Panc1 (cell line): ENCODE results near the gene ZNF486.

ENCODE experiments used
- CTCF ChIP-seq: fragments of 450-650 bp; IDR thresholded peaks from 2 replicates; pipeline ENCODE4 v1.5.1; 2017; ENCODE audit warnings: mild to moderate bottlenecking
- POLR2AphosphoS5 ChIP-seq: IDR thresholded peaks from 2 replicates; pipeline ENCODE4 v1.6.1; 2012; ENCODE audit warnings: mild to moderate bottlenecking, low read depth, low read length, moderate library complexity
- SIN3A ChIP-seq: IDR thresholded peaks from 2 replicates; pipeline ENCODE4 v1.6.1; 2012; ENCODE audit warnings: low read depth, mild to moderate bottlenecking, low read length, moderate library complexity, borderline replicate concordance; ENCODE audit not compliant: insufficient read depth
- TCF7L2 ChIP-seq: IDR thresholded peaks from 2 replicates; pipeline ENCODE4 v1.6.1; 2011; ENCODE audit warnings: mild to moderate bottlenecking, low read depth, low read length, inconsistent platforms
- TF ChIP-seq, protein P1 (sequence below), 2 experiments: IDR thresholded peaks; 2 replicates each; pipeline ENCODE4 v1.6.1; 2011 to 2012; ENCODE audit warnings: low read depth in 2 of 2, control low read depth in 1 of 2, low read length in 1 of 2, mild to moderate bottlenecking in 1 of 2, moderate library complexity in 1 of 2; ENCODE audit not compliant: insufficient read depth in 1 of 2

DNA sequence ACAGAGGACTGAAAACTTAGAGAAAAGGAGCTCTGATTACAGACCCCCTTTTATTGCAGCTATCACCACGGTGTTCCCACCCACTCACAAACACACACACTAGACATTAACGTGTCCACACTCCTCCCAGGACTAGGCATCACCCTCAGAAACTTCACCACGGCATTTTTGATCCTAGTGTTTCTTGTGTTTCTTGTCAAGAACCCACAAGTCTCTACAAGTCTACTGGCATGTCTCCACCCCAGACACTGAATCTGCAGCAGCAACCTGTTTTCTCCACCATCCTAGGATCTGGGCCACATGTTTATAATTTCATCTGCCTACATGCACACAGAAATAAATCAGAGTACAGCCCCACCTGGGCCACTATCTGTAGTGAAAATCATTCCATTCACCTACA lies 4.3 kb downstream of the ZNF486 start:
- no peak for TF ChIP-seq CTCF
- TF ChIP-seq, protein P1, sequence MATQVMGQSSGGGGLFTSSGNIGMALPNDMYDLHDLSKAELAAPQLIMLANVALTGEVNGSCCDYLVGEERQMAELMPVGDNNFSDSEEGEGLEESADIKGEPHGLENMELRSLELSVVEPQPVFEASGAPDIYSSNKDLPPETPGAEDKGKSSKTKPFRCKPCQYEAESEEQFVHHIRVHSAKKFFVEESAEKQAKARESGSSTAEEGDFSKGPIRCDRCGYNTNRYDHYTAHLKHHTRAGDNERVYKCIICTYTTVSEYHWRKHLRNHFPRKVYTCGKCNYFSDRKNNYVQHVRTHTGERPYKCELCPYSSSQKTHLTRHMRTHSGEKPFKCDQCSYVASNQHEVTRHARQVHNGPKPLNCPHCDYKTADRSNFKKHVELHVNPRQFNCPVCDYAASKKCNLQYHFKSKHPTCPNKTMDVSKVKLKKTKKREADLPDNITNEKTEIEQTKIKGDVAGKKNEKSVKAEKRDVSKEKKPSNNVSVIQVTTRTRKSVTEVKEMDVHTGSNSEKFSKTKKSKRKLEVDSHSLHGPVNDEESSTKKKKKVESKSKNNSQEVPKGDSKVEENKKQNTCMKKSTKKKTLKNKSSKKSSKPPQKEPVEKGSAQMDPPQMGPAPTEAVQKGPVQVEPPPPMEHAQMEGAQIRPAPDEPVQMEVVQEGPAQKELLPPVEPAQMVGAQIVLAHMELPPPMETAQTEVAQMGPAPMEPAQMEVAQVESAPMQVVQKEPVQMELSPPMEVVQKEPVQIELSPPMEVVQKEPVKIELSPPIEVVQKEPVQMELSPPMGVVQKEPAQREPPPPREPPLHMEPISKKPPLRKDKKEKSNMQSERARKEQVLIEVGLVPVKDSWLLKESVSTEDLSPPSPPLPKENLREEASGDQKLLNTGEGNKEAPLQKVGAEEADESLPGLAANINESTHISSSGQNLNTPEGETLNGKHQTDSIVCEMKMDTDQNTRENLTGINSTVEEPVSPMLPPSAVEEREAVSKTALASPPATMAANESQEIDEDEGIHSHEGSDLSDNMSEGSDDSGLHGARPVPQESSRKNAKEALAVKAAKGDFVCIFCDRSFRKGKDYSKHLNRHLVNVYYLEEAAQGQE (IDR thresholded peaks at IDR 0.05; ENCODE audit: insufficient read depth in 1 of 2, low read depth in 2 of 2, low read length in 1 of 2) = no peak
- TF ChIP-seq TCF7L2 = no peak
- TF ChIP-seq POLR2AphosphoS5 = no peak
- no peak for TF ChIP-seq SIN3A
